Right atrium auricular region (tissue), 2 donors: ENCODE measurements around the gene SERTM1. TPM values are rescaled to one million over a fixed set of nuclear protein-coding genes. Genes with fewer than 3 reads are reported as not detected.

Experiments used
- DNase-seq: peaks from one replicate; pipeline ENCODE4 v3.0.0-alpha.2; 2019; ENCODE audit warnings: low spot score
- H3K27ac ChIP-seq, 2 donors: fragments of 200-600 bp; sonication (generic); 1 replicate in 1 of 2; 2 replicates in 1 of 2; pipeline ENCODE4 v1.5.1; 2016 to 2019
- H3K27me3 ChIP-seq, 2 donors: fragments of 200-600 bp; sonication (generic); one replicate each; pipeline versions ENCODE4 v1.5.1 to v1.6.0; 2017 to 2019
- H3K36me3 ChIP-seq: fragments of 200-600 bp; sonication (generic); one replicate; pipeline ENCODE4 v1.5.1; 2016
- H3K4me1 ChIP-seq, 2 donors: fragments of 200-600 bp; sonication (generic); one replicate each; pipeline versions ENCODE4 v1.5.1 to v1.6.0; 2017 to 2019
- H3K4me3 ChIP-seq, 2 donors: fragments of 200-600 bp; sonication (generic); 1 replicate in 1 of 2; 2 replicates in 1 of 2; pipeline ENCODE4 v1.5.1; 2017 to 2019; ENCODE audit warnings: mild to moderate bottlenecking in 1 of 2, moderate library complexity in 1 of 2
- H3K9me3 ChIP-seq, 2 donors: fragments of 200-600 bp; sonication (generic); one replicate each; pipeline ENCODE4 v1.5.1; 2019
- CTCF ChIP-seq, 2 donors: fragments of 200-600 bp; sonication (generic); IDR thresholded peaks; one replicate each; pipeline ENCODE4 v1.5.1; 2019; ENCODE audit warnings: antibody characterized with exemption in 2 of 2
- total RNA-seq, 2 donors: library from RNA; depleted of rRNA; stranded (reverse); fragments of >200 nt; gene quantifications; one replicate each; pipeline ENCODE4 v1.1.0, GENCODE V29; 2016

Gene SERTM1
- total RNA-seq, 2 donors from 2014 or later = 0.30 to 0.98 TPM

- no peaks in the 10 kb centered on the region for H3K36me3 ChIP-seq
- H3K4me3 ChIP-seq = no peak overlapping the region
- DNase-seq = no peak
- no peak overlapping the region for H3K27ac ChIP-seq
- H3K4me1 ChIP-seq = no peaks in the 10 kb centered on the region
- H3K9me3 ChIP-seq = no peaks in the 10 kb centered on the region
- TF ChIP-seq CTCF (IDR thresholded peaks at IDR 0.05) = no peak
- no peaks in the 10 kb centered on the region for H3K27me3 ChIP-seq
These were observed 44.2 kb downstream of the SERTM1 start for GRCh38 chr13:36717966-36718545.

DNA sequence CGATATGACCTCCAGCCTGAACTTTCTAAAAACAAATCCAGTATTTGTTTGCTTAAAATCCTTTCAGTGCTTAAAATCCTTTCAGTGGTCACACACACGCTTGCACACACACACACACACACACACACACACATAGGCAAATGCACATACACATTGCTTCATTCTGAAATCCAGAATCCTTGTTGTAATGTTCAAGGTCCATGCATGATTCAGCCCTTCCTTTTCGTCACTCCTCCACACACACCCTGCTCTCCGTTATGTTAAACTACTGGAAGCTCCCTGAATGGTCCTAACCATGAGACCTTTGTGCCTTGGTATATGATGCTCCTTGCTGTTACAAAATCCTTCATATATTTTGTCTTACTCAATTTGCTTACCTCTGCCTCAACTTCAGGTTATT, 44.9 kb downstream of the SERTM1 start:
- no peak for TF ChIP-seq CTCF (IDR thresholded peaks at IDR 0.05)
- H3K4me1 ChIP-seq = no peaks in the 10 kb centered on the region
- H3K36me3 ChIP-seq = no peaks in the 10 kb centered on the region
- no peak overlapping the region for H3K4me3 ChIP-seq
- no peaks in the 10 kb centered on the region for H3K9me3 ChIP-seq
- no peak overlapping the region for H3K27ac ChIP-seq
- DNase-seq = no peak
- H3K27me3 ChIP-seq = no peaks in the 10 kb centered on the region

- Histone ChIP-seq H3K27me3 (no peaks in the 10 kb centered on the region), H3K36me3 (no peaks in the 10 kb centered on the region), H3K4me3 (no peak overlapping the region), H3K27ac (no peak overlapping the region), H3K4me1 (no peaks in the 10 kb centered on the region), H3K9me3 (no peaks in the 10 kb centered on the region)
- no peak for DNase-seq
- no peak for TF ChIP-seq CTCF (IDR thresholded peaks at IDR 0.05)
These were observed 50.3 kb downstream of the SERTM1 start for GRCh38 chr13:36724141-36724540.

GRCh38 chr13:36725936-36726335, 52.1 kb downstream of the SERTM1 start:
- Histone ChIP-seq H3K9me3 (no peaks in the 10 kb centered on the region), H3K27ac (no peak overlapping the region), H3K36me3 (no peaks in the 10 kb centered on the region), H3K4me3 (no peak overlapping the region), H3K27me3 (no peaks in the 10 kb centered on the region), H3K4me1 (no peaks in the 10 kb centered on the region)
- DNase-seq = no peak
- TF ChIP-seq CTCF (IDR thresholded peaks at IDR 0.05) = no peak

DNA sequence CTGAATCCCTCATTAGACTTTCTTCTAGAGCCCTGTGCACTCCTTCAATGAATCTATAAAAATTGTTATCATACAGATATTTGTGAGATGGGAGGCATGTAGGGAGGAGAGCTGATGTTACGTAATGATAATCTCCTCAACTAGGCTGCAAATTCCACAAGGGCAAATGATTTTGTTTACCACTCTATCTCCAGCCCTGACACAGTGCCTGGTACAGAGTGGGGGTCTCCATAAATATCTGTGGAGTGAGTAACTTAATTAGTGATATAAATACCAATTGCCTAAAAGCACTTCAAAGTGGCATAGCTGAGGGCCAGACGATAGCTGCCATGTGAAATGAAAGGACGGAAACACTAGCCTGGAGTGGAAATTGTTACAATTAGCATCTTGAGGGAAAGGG, 54.2 kb downstream of the SERTM1 start:
- DNase-seq = no peak

More for the DNA sequence above, 54.2 kb downstream of the SERTM1 start:
- Histone ChIP-seq H3K27ac (no peak overlapping the region), H3K9me3 (no peaks in the 10 kb centered on the region), H3K27me3 (no peaks in the 10 kb centered on the region), H3K36me3 (no peaks in the 10 kb centered on the region), H3K4me1 (no peaks in the 10 kb centered on the region), H3K4me3 (no peak overlapping the region)
- no peak for TF ChIP-seq CTCF (IDR thresholded peaks at IDR 0.05)
